IPS-18a (cell line): ENCODE results near the gene SMIM29.

Experiments used
- H3K27ac ChIP-seq: one replicate; pipeline ENCODE4 v1.5.1; 2013; ENCODE audit warnings: low read length
- H3K27me3 ChIP-seq: one replicate; pipeline ENCODE4 v1.6.1; 2013; ENCODE audit warnings: mild to moderate bottlenecking, low read length; ENCODE audit not compliant: control insufficient read depth, insufficient read depth
- H3K36me3 ChIP-seq: one replicate; pipeline ENCODE4 v1.6.1; 2013; ENCODE audit warnings: low read depth, low read length; ENCODE audit not compliant: control insufficient read depth
- H3K4me1 ChIP-seq: one replicate; pipeline ENCODE4 v1.6.1; 2013; ENCODE audit warnings: low read depth, low read length; ENCODE audit not compliant: control insufficient read depth
- H3K4me3 ChIP-seq: one replicate; pipeline ENCODE4 v1.5.1; 2013; ENCODE audit warnings: low read length
- H3K9ac ChIP-seq: one replicate; pipeline ENCODE4 v1.6.1; 2013; ENCODE audit warnings: mild to moderate bottlenecking, low read length, moderate library complexity
- H3K9me3 ChIP-seq: one replicate; pipeline ENCODE4 v1.6.1; 2013; ENCODE audit warnings: low read depth, low read length; ENCODE audit not compliant: control insufficient read depth

The SMIM29 gene

GRCh38 chr6:34205916-34206315, 42.9 kb downstream of the SMIM29 start:
- H3K9ac ChIP-seq, result no peak overlapping the region
- no peak overlapping the region for H3K4me3 ChIP-seq
- H3K9me3 ChIP-seq, result no peaks in the 10 kb centered on the region
- H3K4me1 ChIP-seq, result no peaks in the 10 kb centered on the region
- no peaks in the 10 kb centered on the region for H3K27me3 ChIP-seq
- H3K36me3 ChIP-seq, result no peaks in the 10 kb centered on the region
- H3K27ac ChIP-seq, result no peak overlapping the region

- no peak overlapping the region for H3K4me3 ChIP-seq
- no peaks in the 10 kb centered on the region for H3K9me3 ChIP-seq
- H3K27ac ChIP-seq, result no peak overlapping the region
Observed at GRCh38 chr6:34205466-34205865, 43.3 kb downstream of the SMIM29 start.

GRCh38 chr6:34204693-34205092, 44.1 kb downstream of the SMIM29 start:
- no peaks in the 10 kb centered on the region for H3K36me3 ChIP-seq
- no peak overlapping the region for H3K27ac ChIP-seq
- H3K27me3 ChIP-seq, result no peaks in the 10 kb centered on the region
- no peak overlapping the region for H3K4me3 ChIP-seq
- no peaks in the 10 kb centered on the region for H3K4me1 ChIP-seq
- no peaks in the 10 kb centered on the region for H3K9me3 ChIP-seq
- H3K9ac ChIP-seq, result no peak overlapping the region

More at GRCh38 chr6:34205466-34205865, 43.3 kb downstream of the SMIM29 start:
- H3K36me3 ChIP-seq, result no peaks in the 10 kb centered on the region
- no peaks in the 10 kb centered on the region for H3K4me1 ChIP-seq
- no peak overlapping the region for H3K9ac ChIP-seq
- H3K27me3 ChIP-seq, result no peaks in the 10 kb centered on the region

- no peak overlapping the region for H3K4me3 ChIP-seq
- H3K27ac ChIP-seq, result no peak overlapping the region
- no peak overlapping the region for H3K9ac ChIP-seq
- no peaks in the 10 kb centered on the region for H3K9me3 ChIP-seq
- no peaks in the 10 kb centered on the region for H3K36me3 ChIP-seq
- H3K4me1 ChIP-seq, result no peaks in the 10 kb centered on the region
- no peaks in the 10 kb centered on the region for H3K27me3 ChIP-seq
Observed at GRCh38 chr6:34202329-34203201, 46.2 kb downstream of the SMIM29 start.

DNA sequence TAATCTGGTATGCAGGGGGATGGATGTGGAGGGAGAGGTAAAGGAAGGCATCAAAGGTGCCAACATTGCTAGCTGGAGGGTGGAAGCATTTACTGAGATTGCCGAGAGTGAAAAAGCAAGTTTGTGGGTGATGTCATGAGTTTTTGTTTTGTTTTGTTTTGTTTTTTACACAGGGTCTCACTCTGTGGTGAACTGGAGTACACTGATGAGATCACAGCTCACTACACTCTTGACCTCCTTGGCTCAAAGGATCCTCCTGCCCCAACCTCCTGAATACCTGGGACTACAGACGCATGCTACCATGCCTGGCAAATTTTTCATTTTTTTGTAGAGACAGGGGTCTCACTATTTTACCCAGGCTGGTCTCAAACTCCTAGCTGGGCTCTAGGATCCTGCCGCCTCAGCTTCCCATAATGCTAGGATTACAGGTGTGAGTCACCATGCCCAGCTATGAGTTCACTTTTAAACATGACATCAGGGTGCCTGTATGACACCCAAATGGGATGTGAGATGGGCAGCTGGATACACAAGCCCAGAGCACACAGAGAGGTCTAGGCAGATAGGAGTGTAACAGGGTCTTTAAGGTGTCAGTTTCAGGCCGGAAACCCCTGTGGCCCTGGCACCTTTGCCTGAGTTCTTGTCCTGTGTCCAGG, 47.2 kb downstream of the SMIM29 start:
- Histone ChIP-seq H3K9ac (no peak overlapping the region), H3K27me3 (no peaks in the 10 kb centered on the region), H3K4me1 (no peaks in the 10 kb centered on the region), H3K36me3 (no peaks in the 10 kb centered on the region), H3K9me3 (no peaks in the 10 kb centered on the region), H3K4me3 (no peak overlapping the region), H3K27ac (no peak overlapping the region)

GRCh38 chr6:34200340-34200971, 48.4 kb downstream of the SMIM29 start:
- Histone ChIP-seq H3K27ac (no peak overlapping the region), H3K9ac (no peak overlapping the region), H3K27me3 (peaks cover 6% of the 10 kb centered on the region), H3K36me3 (no peaks in the 10 kb centered on the region), H3K9me3 (no peaks in the 10 kb centered on the region), H3K4me1 (no peaks in the 10 kb centered on the region), H3K4me3 (no peak overlapping the region)

GRCh38 chr6:34196833-34197195, 52.0 kb downstream of the SMIM29 start:
- no peaks in the 10 kb centered on the region for H3K9me3 ChIP-seq
- H3K36me3 ChIP-seq, result no peaks in the 10 kb centered on the region
- H3K4me1 ChIP-seq, result no peaks in the 10 kb centered on the region
- H3K27me3 ChIP-seq, result peaks cover 11% of the 10 kb centered on the region
- no peak overlapping the region for H3K9ac ChIP-seq
- H3K4me3 ChIP-seq, result no peak overlapping the region
- no peak overlapping the region for H3K27ac ChIP-seq
